ENCODE data around the gene CNR1. TPM values are rescaled to one million over a fixed set of nuclear protein-coding genes. Genes with fewer than 3 reads are reported as not detected.

The CNR1 gene
- total RNA-seq, 2 donors from 2014 or later, result 0.82 to 2.9 TPM

- H3K9me3 ChIP-seq, result no peaks in the 10 kb centered on the region
- no peak for TF ChIP-seq CTCF (IDR thresholded peaks at IDR 0.05)
- H3K27ac ChIP-seq, result no peak overlapping the region
- peaks cover 3% of the 10 kb centered on the region for H3K4me1 ChIP-seq
- no peak for DNase-seq
- intact Hi-C loops (cut with DNase I), result loop anchor here (5.0 kb wide), 1 partner anchor 236 kb away; no protein-coding TSS in a partner anchor
- no peak overlapping the region for H3K4me3 ChIP-seq
- H3K27me3 ChIP-seq, result peaks cover 25% of the 10 kb centered on the region
- no peak overlapping the region for H3K9ac ChIP-seq (ENCODE audit: low read depth in 2 of 2, low read length in 2 of 2)
- H3K36me3 ChIP-seq, result no peaks in the 10 kb centered on the region
Measured at GRCh38 chr6:88168362-88168761, 2.2 kb upstream of the CNR1 start.

- DNase-seq, result no peak
- Histone ChIP-seq H3K27ac (no peak overlapping the region), H3K4me3 (peak overlapping the region; percentile 52)
Measured at GRCh38 chr6:88167352-88167937, 1.3 kb upstream of the CNR1 start.

DNA sequence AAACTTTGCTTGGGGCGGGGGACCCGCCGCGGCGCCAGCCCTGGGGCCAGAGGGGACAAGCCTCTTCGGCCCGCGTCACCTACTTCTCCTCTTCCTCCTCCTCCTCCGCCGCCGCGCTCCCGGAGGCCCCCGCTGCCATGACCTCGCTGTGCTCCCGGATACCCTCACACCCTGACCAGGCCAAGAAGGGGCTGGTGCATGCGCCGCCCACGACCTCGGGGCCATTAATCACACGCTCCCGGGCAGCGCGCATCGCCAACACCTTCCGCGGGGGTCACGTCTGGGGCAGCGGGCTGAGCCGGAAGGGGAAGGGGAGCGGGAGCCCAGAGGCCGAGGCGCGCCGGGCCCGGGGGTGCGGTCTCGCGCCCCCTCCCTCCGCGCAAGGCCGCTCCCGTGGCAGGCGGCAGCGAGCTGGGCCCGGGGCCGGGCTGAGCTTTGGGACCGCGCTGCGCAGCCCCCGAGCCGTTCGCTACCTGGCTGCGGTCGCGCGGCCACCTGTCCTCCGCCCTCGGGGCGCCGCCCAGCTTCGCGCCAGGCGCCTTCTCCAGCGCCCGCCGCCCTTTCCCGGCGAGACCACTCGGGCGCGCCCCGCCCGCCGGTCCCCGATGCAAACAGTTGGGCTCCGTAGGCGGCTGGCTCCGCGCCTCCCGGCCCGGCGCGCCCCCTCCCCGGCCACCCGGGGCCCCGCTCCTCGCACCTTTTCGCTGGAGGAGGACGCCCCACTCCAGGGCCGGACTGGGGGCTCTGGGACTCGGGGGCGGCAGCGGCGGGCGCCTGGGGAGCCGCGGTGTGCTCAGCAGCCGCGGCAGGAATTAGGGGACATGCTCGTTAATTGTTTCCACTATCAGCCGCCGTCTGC, 575 bp upstream of the CNR1 start:
- H3K36me3 ChIP-seq, result no peaks in the 10 kb centered on the region
- peak overlapping the region; percentile 52 for H3K4me3 ChIP-seq
- peaks cover 25% of the 10 kb centered on the region for H3K27me3 ChIP-seq
- TF ChIP-seq CTCF (IDR thresholded peaks at IDR 0.05), result no peak
- intact Hi-C loops (cut with DNase I), result loop anchor here (5.0 kb wide), 1 partner anchor 234 kb away; no protein-coding TSS in a partner anchor
- DNase-seq, result peak; percentile 24
- H3K27ac ChIP-seq, result no peak overlapping the region
- peak overlapping the region in 1 of 2 donors; percentile 56 for H3K9ac ChIP-seq (ENCODE audit: low read depth in 2 of 2, low read length in 2 of 2)
- peaks cover 3% of the 10 kb centered on the region for H3K4me1 ChIP-seq
- no peaks in the 10 kb centered on the region for H3K9me3 ChIP-seq

More at GRCh38 chr6:88167352-88167937, 1.3 kb upstream of the CNR1 start:
- Histone ChIP-seq H3K36me3 (no peaks in the 10 kb centered on the region), H3K27me3 (peaks cover 25% of the 10 kb centered on the region), H3K9ac (ENCODE audit: low read depth in 2 of 2, low read length in 2 of 2) (no peak overlapping the region), H3K9me3 (no peaks in the 10 kb centered on the region), H3K4me1 (peaks cover 3% of the 10 kb centered on the region)
- TF ChIP-seq CTCF (IDR thresholded peaks at IDR 0.05), result no peak
- intact Hi-C loops (cut with DNase I), result loop anchor here (5.0 kb wide), 1 partner anchor 235 kb away; no protein-coding TSS in a partner anchor

GRCh38 chr6:88165087-88165843, 882 bp downstream of the CNR1 start:
- no peak overlapping the region for H3K27ac ChIP-seq
- intact Hi-C loops (cut with DNase I), result loop anchor here (5.0 kb wide), 1 partner anchor 233 kb away; no protein-coding TSS in a partner anchor
- H3K27me3 ChIP-seq, result peaks cover 25% of the 10 kb centered on the region
- peak overlapping the region; percentile 52 for H3K4me3 ChIP-seq
- no peak for TF ChIP-seq CTCF (IDR thresholded peaks at IDR 0.05)
- H3K4me1 ChIP-seq, result peaks cover 3% of the 10 kb centered on the region
- H3K36me3 ChIP-seq, result no peaks in the 10 kb centered on the region
- no peak for DNase-seq
- peak overlapping the region; percentile 53 to 56 for H3K9ac ChIP-seq (ENCODE audit: low read depth in 2 of 2, low read length in 2 of 2)
- H3K9me3 ChIP-seq, result no peaks in the 10 kb centered on the region

DNA sequence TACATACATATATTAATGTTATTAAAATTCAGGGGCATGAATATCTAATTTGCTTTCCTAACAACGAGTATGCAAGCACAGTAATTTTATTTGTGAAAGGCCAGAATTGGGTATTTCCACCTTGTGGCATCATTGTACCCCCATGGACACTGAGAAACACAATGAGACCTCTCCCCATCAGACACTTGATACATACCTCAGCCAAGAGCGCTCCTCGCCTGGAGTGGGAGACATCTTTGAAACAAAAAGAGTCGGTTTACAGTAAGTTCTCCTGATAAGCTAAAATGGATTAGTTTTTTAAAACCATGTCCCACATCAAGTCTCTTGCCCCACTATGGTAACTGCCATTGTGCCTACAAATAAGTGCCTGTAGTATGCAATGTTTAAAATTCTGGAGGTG, 2.1 kb downstream of the CNR1 start:
- no peak overlapping the region for H3K4me3 ChIP-seq
- H3K9ac ChIP-seq (ENCODE audit: low read depth in 2 of 2, low read length in 2 of 2), result no peak overlapping the region
- no peak for TF ChIP-seq CTCF (IDR thresholded peaks at IDR 0.05)
- peaks cover 25% of the 10 kb centered on the region for H3K27me3 ChIP-seq
- intact Hi-C loops (cut with DNase I), result no loop called here
- H3K36me3 ChIP-seq, result no peaks in the 10 kb centered on the region
- no peak for DNase-seq
- peaks cover 3% of the 10 kb centered on the region for H3K4me1 ChIP-seq
- H3K27ac ChIP-seq, result no peak overlapping the region
- no peaks in the 10 kb centered on the region for H3K9me3 ChIP-seq
